K562 (cell line): ENCODE data around the gene BRICD5. TPM values are rescaled to one million over a fixed set of nuclear protein-coding genes. Genes with fewer than 3 reads are reported as not detected.

Experiments
- ATAC-seq: fragments of 200-7000 bp; cut with Tn5 transposase; 3 replicates; pipeline ENCODE4 v1.9.1; 2020; ENCODE audit warnings: moderate library complexity
- BruUV-seq: library from RNA; stranded (reverse); fragments of 400-500 nt; replicated peaks from 2 replicates; lab custom pipeline; 2021; lab: Mats Ljungman, UMichigan
- CTCF ChIA-PET: fragments of 300-600 bp; formaldehyde crosslinking; extraction: SDS; loops from one replicate; lab custom pipeline; 2021; ENCODE audit warnings: low intra/inter-chr PET ratio; lab: Yijun Ruan, JAX
- POLR2A ChIA-PET: fragments of 300-600, 350-650 bp; sonication (Branson Sonifier 250); formaldehyde crosslinking; extraction: SDS; loops from one replicate; lab custom pipeline; 2021; ENCODE audit warnings: antibody characterized with exemption, inconsistent platforms; lab: Yijun Ruan, JAX
- DNase-seq, 4 experiments: peaks; one replicate each; pipeline versions ENCODE4 v3.0.0 to v3.0.0-alpha.2; 2011 to 2018; ENCODE audit warnings: low spot score in 3 of 4, mixed read lengths in 3 of 4; ENCODE audit errors: extremely low read depth in 1 of 4
- FAIRE-seq: peaks from 2 replicates; lab custom pipeline; 2011; peaks lifted over from hg19 to GRCh38; lab: Jason Lieb, UNC
- H2AFZ ChIP-seq: 2 replicates; pipeline ENCODE4 v1.6.0; 2011; ENCODE audit warnings: low read depth, low read length, control low read depth, inconsistent platforms
- H3K27ac ChIP-seq: fragments of 200-600 bp; 3 replicates; pipeline ENCODE4 v1.8.0; 2011; ENCODE audit warnings: low read depth, mild to moderate bottlenecking, control low read depth, inconsistent platforms, low read length, moderate library complexity, mixed read lengths; ENCODE audit errors: extremely low read depth
- H3K27me3 ChIP-seq, 2 experiments: fragments of 300-600 bp in 1 of 2; 2 replicates in 1 of 2; 3 replicates in 1 of 2; pipeline versions ENCODE4 v1.6.0 to v1.8.0; 2011; ENCODE audit warnings: inconsistent platforms in 2 of 2, low read length in 2 of 2, mild to moderate bottlenecking in 1 of 2, mixed read lengths in 1 of 2, moderate library complexity in 1 of 2; ENCODE audit not compliant: control insufficient read depth in 2 of 2, insufficient read depth in 2 of 2
- H3K36me3 ChIP-seq: fragments of 300-600 bp; 3 replicates; pipeline ENCODE4 v1.8.0; 2011; ENCODE audit warnings: mild to moderate bottlenecking, low read length, inconsistent platforms; ENCODE audit not compliant: control insufficient read depth, insufficient read depth
- H3K4me1 ChIP-seq, 2 experiments: fragments of 200-600 bp in 1 of 2; replicated peaks in 1 of 2; 2 replicates in 1 of 2; 3 replicates in 1 of 2; pipeline versions ENCODE4 v1.5.1 to v1.8.0; 2011; ENCODE audit warnings: inconsistent platforms in 2 of 2, low read length in 2 of 2, mild to moderate bottlenecking in 1 of 2, mixed read lengths in 1 of 2, moderate library complexity in 1 of 2; ENCODE audit not compliant: control insufficient read depth in 2 of 2, insufficient read depth in 2 of 2
- H3K4me2 ChIP-seq: 2 replicates; pipeline ENCODE4 v1.6.1; 2011; ENCODE audit warnings: low read length, control low read depth, inconsistent platforms, mixed read lengths; ENCODE audit not compliant: insufficient read depth
- H3K4me3 ChIP-seq: fragments of 200-600 bp; sonication (generic), shearing (Covaris generic); 2 replicates; pipeline ENCODE4 v1.5.1; 2016; ENCODE audit warnings: control low read depth, inconsistent platforms
- H3K79me2 ChIP-seq: fragments of 200-600 bp; 3 replicates; pipeline ENCODE4 v1.8.0; 2011; ENCODE audit warnings: low read length, inconsistent platforms; ENCODE audit not compliant: control insufficient read depth, insufficient read depth
- H3K9ac ChIP-seq, 2 experiments: 2 replicates each; pipeline versions ENCODE4 v1.6.0 to v1.6.1; 2011; ENCODE audit warnings: low read depth in 2 of 2, low read length in 2 of 2, control low read depth in 1 of 2, inconsistent platforms in 1 of 2, mild to moderate bottlenecking in 1 of 2, mixed read lengths in 1 of 2; ENCODE audit not compliant: insufficient read depth in 1 of 2
- H3K9me1 ChIP-seq: one replicate; pipeline ENCODE4 v1.6.0; 2011; ENCODE audit warnings: inconsistent platforms, mild to moderate bottlenecking, low read length, moderate library complexity; ENCODE audit not compliant: control insufficient read depth, insufficient read depth
- H3K9me3 ChIP-seq: replicated peaks from 2 replicates; pipeline ENCODE4 v1.5.1; 2011; ENCODE audit warnings: low read depth, low read length, inconsistent platforms; ENCODE audit not compliant: control insufficient read depth, insufficient read depth
- H4K20me1 ChIP-seq: replicated peaks from 2 replicates; pipeline ENCODE4 v1.6.1; 2011; ENCODE audit warnings: low read length, inconsistent platforms, mixed read lengths; ENCODE audit not compliant: control insufficient read depth, insufficient read depth
- BRF2 ChIP-seq: IDR thresholded peaks from 3 replicates; pipeline ENCODE4 v1.6.1; 2011; ENCODE audit warnings: borderline replicate concordance, mild to moderate bottlenecking; ENCODE audit not compliant: insufficient read length, insufficient read depth
- CBX5 ChIP-seq: IDR thresholded peaks from 2 replicates; pipeline ENCODE4 v1.6.1; 2014; ENCODE audit warnings: low read depth, borderline replicate concordance
- CHD2 ChIP-seq: IDR thresholded peaks from 2 replicates; pipeline ENCODE4 v1.6.1; 2011; ENCODE audit warnings: low read depth, low read length
- GATA2 ChIP-seq: sonication (generic); formaldehyde crosslinking; IDR thresholded peaks from 2 replicates; pipeline ENCODE4 v1.4.0; 2020; ENCODE audit warnings: mild to moderate bottlenecking, missing genetic modification reagents
- HEY1 ChIP-seq: fragments of 250-450 bp; sonication (Bioruptor Pico); IDR thresholded peaks from 2 replicates; pipeline ENCODE4 v1.5.0; 2020; ENCODE audit warnings: mild to moderate bottlenecking, moderate library complexity, borderline replicate concordance
- RBFOX2 ChIP-seq: fragments of 200-400 bp; formaldehyde crosslinking; IDR thresholded peaks from 2 replicates; pipeline ENCODE4 v1.6.1; 2017; ENCODE audit warnings: low read depth, mild to moderate bottlenecking, low read length, moderate library complexity
- RERE ChIP-seq: sonication (generic); formaldehyde crosslinking; IDR thresholded peaks from 2 replicates; pipeline ENCODE4 v1.8.0; 2023; ENCODE audit warnings: missing genetic modification reagents, mild to moderate bottlenecking, borderline replicate concordance
- SETDB1 ChIP-seq: IDR thresholded peaks from one replicate; pipeline ENCODE4 v1.6.1; 2012; ENCODE audit warnings: low read length, control low read depth, inconsistent platforms
- TFAP4 ChIP-seq: sonication (generic); formaldehyde crosslinking; IDR thresholded peaks from 2 replicates; pipeline ENCODE4 v1.8.0; 2022; ENCODE audit warnings: missing genetic modification reagents, mild to moderate bottlenecking, moderate library complexity, borderline replicate concordance
- TFE3 ChIP-seq: fragments of 450-650 bp; formaldehyde crosslinking; IDR thresholded peaks from 2 replicates; pipeline ENCODE4 v1.4.0; 2020; ENCODE audit warnings: mild to moderate bottlenecking, mixed read lengths
- ZNF140 ChIP-seq: fragments of 250-450 bp; sonication (Bioruptor Pico); IDR thresholded peaks from 2 replicates; pipeline ENCODE4 v1.8.0; 2021; ENCODE audit warnings: moderate library complexity, mild to moderate bottlenecking, inconsistent platforms
- ZNF551 ChIP-seq: fragments of 250-450 bp; sonication (Bioruptor Pico); IDR thresholded peaks from 2 replicates; pipeline ENCODE4 v1.5.0; 2021; ENCODE audit warnings: mild to moderate bottlenecking, moderate library complexity
- WGBS: fragments of 100-300 bp; shearing (Covaris generic); methylation state at CpG from one replicate; pipeline ENCODE4 v1.1.6; 2016; ENCODE audit warnings: low coverage, mixed read lengths; ENCODE audit not compliant: insufficient coverage; ENCODE audit errors: missing lambda C conversion rate; 5-methylcytosine and 5-hydroxymethylcytosine counted together
- in situ Hi-C: fragments of 300-500 bp; cut with MboI; formaldehyde crosslinking; loops from 4 replicates; pipeline ENCODE4 v1.15.0; 2018; ENCODE audit warnings: inconsistent platforms, mixed read lengths
- intact Hi-C: fragments of 100-400 bp; cut with micrococcal nuclease; formaldehyde crosslinking; loops from 2 replicates; pipeline ENCODE4 v1.14.2; 2022
- polyA plus RNA-seq, 8 experiments: library from polyadenylated mRNA; depleted of rRNA in 4 of 8; stranded (reverse) in 5 of 8; unstranded in 3 of 8; fragments of >200 nt; fragmentation: Nextera tagmentation in 2 of 8; fragmentation: Illumina TruSeq in 1 of 8; extraction: Ambion mirVana in 2 of 8; extraction: Trizol in 1 of 8; gene quantifications; 2 replicates each; pipeline versions ENCODE4 v1.2.1 to v1.2.3, GENCODE V29; 2011 to 2014; ENCODE audit warnings: inconsistent platforms in 1 of 8, missing spikeins in 1 of 8
- total RNA-seq, 7 experiments: library from RNA; depleted of rRNA in 6 of 7; stranded (reverse); fragments of >200 nt in 6 of 7; fragmentation: Illumina TruSeq in 2 of 7; extraction: Trizol in 2 of 7; gene quantifications; 2 replicates each; pipeline versions ENCODE4 v1.2.1 to v1.2.3, GENCODE V29; 2011 to 2021; ENCODE audit warnings: low replicate concordance in 1 of 7

Gene BRICD5
- total and polyA plus RNA-seq, 9 of the 15 experiments (the other 6 are each of a cell fraction or from before 2014, with no cell fraction given), result 0.24 to 15.1 (median 2.4) TPM; not detected in 1

GRCh38 chr16:2209258-2210008 lies 1.2 kb downstream of the BRICD5 start:
- BruUV-seq, result no TSS peak
- Histone ChIP-seq H3K9me3 (no peaks in the 10 kb centered on the region), H3K4me2 (no peak overlapping the region), H3K4me1 (peaks cover 32 to 95% of the 10 kb centered on the region in 2 experiments), H3K27ac (no peak overlapping the region), H3K9ac (peak overlapping the region in 1 of 2 experiments; percentile 83; a peak in 2 of 4 replicates), H3K4me3 (no peak overlapping the region), H3K27me3 (no peaks in the 10 kb centered on the region), H3K79me2 (peaks cover 71% of the 10 kb centered on the region), H3K9me1 (no peaks in the 10 kb centered on the region), H3K36me3 (peaks cover 61% of the 10 kb centered on the region; the same call in 2 of the 3 replicates), H4K20me1 (peaks cover 21% of the 10 kb centered on the region), H2AFZ (no peak overlapping the region)
- POLR2A ChIA-PET, result interaction anchor here (0.6 to 2.1 kb wide), 5 partner anchors 9 to 55 kb away, joined by 3 to 12 read pairs (median 4); partner anchors contain the start of genes ECI1 and TRAF7
- DNase-seq (peak in 2 of 4 experiments; percentile 39 to 69), ATAC-seq (no peak), FAIRE-seq (no peak)
- in situ Hi-C loops (no loop called here), intact Hi-C loops (no loop called here)
- WGBS, result 52% methylated on average over 19 of the region's 29 CpGs
- CTCF ChIA-PET, result no interaction called here
- TF ChIP-seq ZNF140 (no peak), CHD2 (no peak), ZNF551 (CRISPR knock-in tag) (no peak), TFAP4 (CRISPR knock-in tag) (0 out of 2 replicates have a peak, but pooled peaks have one; percentile 35), BRF2 (no peak), CBX5 (no peak), SETDB1 (no peak), HEY1 (CRISPR knock-in tag) (no peak), RERE (no peak), TFE3 (CRISPR knock-in tag) (no peak), GATA2 (CRISPR knock-in tag) (no peak), RBFOX2 (peak; percentile 62)
